Measurements from ENCODE around the gene ACY1. TPM values are rescaled to one million over a fixed set of nuclear protein-coding genes. Genes with fewer than 3 reads are reported as not detected.
"Not testable (repeated sequence)": the region's sequence is repeated elsewhere in the genome, so short reads cannot be mapped to it uniquely, and the experiment has no call there.

ACY1 gene
- total RNA-seq, 1 donor from 2014 or later, result 21.9 TPM

DNA sequence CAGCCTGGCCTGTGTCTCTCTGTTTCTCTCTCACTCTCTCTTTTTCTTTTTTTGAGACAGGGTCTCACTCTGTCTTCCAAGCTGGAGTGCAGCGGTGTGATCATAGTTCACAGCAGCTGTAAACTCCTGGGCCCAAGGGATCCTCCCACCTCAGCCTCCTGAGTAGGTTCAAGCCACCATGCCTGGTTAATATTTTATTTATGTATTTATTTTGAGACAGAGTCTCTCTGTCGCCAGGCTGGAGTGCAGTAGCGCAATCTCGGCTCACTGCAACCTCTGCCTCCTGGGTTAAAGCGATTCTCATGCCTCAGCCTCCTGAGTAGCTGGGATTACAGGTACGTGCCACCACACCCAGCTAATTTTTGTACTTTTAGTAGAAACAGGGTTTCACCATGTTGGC lies 50.4 kb downstream of the ACY1 start:
- ATAC-seq; DNase-seq (ENCODE audit: low spot score); intact Hi-C loops (cut with DNase I): not testable (repeated sequence)

DNA sequence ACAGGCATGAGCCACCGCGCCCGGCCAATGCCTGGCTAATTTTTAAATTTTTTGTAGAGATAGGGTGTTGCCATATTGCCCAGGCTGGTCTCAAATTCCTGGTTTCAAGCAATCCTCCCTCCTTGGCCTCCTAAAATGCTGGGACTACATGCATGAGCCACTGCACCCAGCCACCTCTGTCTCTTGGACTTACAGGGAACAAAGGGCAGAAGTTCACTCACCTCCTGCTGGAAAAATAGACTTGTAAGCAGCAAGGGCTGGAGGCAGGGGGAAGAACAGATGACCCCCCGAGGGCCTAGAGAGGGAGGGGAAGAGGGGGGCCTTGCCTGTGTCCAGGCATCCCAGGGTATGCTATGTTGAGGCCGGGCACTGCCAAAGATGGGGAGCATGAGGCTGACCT lies 50.9 kb downstream of the ACY1 start:
- intact Hi-C loops (cut with DNase I), result no loop called here
- DNase-seq (ENCODE audit: low spot score) (no peak), ATAC-seq (no peak)

DNA sequence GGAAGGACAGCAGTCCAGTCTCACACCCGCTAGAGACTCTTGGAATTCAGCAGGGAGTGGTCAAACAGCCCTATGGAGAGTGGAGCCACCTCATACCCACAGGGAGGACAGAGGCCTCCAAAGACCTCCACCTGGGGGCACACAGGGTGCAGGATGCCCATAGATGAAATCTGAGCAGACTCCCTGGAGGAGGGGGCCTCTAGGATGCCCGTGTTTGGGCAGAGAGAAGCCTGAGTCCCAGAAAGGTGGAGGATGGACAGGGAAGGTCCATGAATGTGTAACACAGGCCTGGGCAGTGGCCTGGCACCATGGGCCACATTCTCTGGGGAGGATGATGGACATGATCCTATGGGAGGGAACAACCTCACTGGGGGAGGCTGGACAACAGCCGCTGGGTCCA lies 51.3 kb downstream of the ACY1 start:
- DNase-seq (ENCODE audit: low spot score) (no peak), ATAC-seq (no peak)
- intact Hi-C loops (cut with DNase I), result no loop called here

DNA sequence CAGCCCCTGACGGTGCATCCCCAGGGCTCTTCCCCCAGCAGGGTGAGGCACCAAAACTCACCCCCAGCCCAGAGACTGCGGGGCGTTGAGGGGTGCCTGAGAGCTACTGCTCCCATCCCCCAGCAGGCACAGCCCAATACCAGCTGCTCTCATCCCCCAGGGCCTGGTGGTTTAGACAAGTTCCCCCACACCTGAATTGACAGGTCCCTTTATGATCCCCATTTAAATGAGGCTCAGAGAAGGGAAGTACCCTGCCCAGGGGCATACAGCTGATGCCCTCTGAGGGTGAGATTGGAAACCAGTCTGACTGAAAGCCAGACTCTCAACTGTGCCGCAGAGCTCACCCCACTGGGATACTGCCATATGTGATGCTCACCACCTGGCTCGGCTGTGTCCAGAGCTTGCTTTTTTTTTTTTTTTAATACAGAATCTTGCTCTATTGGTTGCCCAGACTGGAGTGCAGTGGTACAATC lies 52.9 kb downstream of the ACY1 start:
- DNase-seq (ENCODE audit: low spot score) (no peak), ATAC-seq (no peak)
- intact Hi-C loops (cut with DNase I), result no loop called here

DNA sequence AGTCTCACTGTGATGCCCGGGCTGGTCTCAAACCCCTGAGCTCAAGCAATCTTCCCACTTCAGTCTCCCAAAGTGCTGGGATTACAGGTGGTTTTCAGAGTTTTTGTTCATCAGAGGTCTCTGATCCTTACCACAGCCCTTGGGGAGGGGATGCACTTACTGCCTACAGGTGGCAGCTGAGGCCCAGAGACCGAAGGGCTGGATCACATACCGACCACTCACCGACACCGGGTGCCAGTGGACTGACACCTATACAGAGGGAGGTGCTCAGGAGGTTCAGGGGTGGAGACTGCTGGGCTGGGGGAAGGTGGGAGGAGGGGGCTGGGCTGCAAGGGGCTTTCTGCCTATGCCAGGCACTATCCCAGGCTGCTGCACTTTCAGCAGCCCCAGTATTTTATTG lies 53.5 kb downstream of the ACY1 start:
- ATAC-seq (no peak), DNase-seq (ENCODE audit: low spot score) (no peak)
- intact Hi-C loops (cut with DNase I), result no loop called here

DNA sequence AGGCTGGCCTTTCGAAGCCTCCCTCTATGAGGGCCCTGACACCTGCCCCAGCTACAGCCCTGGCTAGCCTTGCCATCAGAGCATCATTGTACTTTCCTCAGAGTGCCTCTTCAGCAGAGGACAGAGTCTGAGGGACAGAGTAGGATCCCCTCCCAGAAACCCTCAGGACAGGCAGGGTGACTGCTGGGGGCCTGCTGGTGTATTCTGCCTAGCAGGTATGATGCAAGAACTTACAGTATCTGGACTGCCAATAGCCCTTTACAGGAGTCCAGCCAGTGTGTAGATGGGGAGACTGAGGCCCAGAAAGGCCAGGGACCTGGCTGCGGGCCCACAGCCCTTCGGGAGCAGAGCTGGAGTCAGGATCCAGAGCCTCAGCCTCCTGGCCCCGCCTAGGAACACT lies 54.0 kb downstream of the ACY1 start:
- DNase-seq (ENCODE audit: low spot score), result no peak
- no peak for ATAC-seq
- intact Hi-C loops (cut with DNase I), result no loop called here

DNA sequence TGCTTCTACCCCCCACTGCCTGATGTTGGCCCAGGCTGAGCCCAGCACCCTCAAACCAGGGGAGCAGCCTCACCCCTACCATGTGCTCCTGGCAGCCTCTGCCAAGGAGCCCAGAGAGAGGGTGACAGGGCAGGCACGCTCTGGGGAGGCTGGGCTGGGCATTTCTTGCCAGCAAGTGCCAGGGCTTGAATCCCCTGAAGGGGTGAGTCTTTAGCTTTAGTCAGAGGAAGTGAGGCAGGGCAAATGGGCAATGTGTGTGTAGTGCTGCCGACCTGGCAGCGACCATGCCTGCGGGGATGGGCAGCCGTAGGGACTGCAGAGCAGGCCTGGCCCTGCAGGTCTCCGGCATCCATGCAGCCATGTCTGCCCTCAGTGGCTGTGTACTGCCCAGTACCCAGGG lies 54.9 kb downstream of the ACY1 start:
- no peak for DNase-seq (ENCODE audit: low spot score)
- ATAC-seq, result no peak
- intact Hi-C loops (cut with DNase I), result no loop called here

Other genes starting within 250 kb of the ACY1 start
- not detected for gene IQCF6, start 204.3 kb upstream of the ACY1 start, total RNA-seq
- not detected for gene IQCF2, start 121.9 kb upstream of the ACY1 start, total RNA-seq
- not detected for gene IQCF5, start 107.9 kb upstream of the ACY1 start, total RNA-seq
- gene IQCF1, start 80.2 kb upstream of the ACY1 start, total RNA-seq, result not detected
- gene RRP9, start 41.6 kb upstream of the ACY1 start, total RNA-seq, result 12.9 TPM
- gene PARP3, start 41.2 kb upstream of the ACY1 start, total RNA-seq, result 18.0 TPM
- 0.13 TPM for gene GPR62, start 28.2 kb upstream of the ACY1 start, total RNA-seq
- 145 TPM for gene PCBP4, start 16.1 kb upstream of the ACY1 start, total RNA-seq
- 42.3 TPM for gene ABHD14B, start 9.5 kb upstream of the ACY1 start, total RNA-seq
- 15.9 TPM for gene ABHD14A, start 8.5 kb upstream of the ACY1 start, total RNA-seq
- 753 TPM for gene RPL29, start 12.4 kb downstream of the ACY1 start, total RNA-seq
- gene DUSP7, start 73.0 kb downstream of the ACY1 start, total RNA-seq, result 22.1 TPM
- gene POC1A, start 170.9 kb downstream of the ACY1 start, total RNA-seq, result 2.1 TPM
- 39.1 TPM for gene ALAS1, start 214.6 kb downstream of the ACY1 start, total RNA-seq
- gene TLR9, start 242.1 kb downstream of the ACY1 start, total RNA-seq, result 1.1 TPM

All from sciatic nerve (tissue), 2 donors.